PC-3 (cell line): Measurements from ENCODE around the gene ALG2. TPM values are rescaled to one million over a fixed set of nuclear protein-coding genes. Genes with fewer than 3 reads are reported as not detected.

Source experiments
- ATAC-seq: fragments of 200-7000 bp; cut with Tn5 transposase; 2 replicates; pipeline ENCODE4 v1.9.1; 2020; ENCODE audit warnings: mild to moderate bottlenecking, moderate library complexity
- BruUV-seq: library from RNA; stranded (reverse); fragments of 400-500 nt; replicated peaks from 2 replicates; lab custom pipeline; 2021; lab: Mats Ljungman, UMichigan
- CTCF ChIA-PET: fragments of 300-600 bp; sonication (Branson Sonifier 250); formaldehyde crosslinking; loops from one replicate; lab custom pipeline; 2022; ENCODE audit warnings: antibody characterized with exemption; lab: Charles Lee
- POLR2A ChIA-PET: fragments of 300-600 bp; sonication (Branson Sonifier 250); formaldehyde crosslinking; loops from one replicate; lab custom pipeline; 2022; ENCODE audit warnings: antibody characterized with exemption; ENCODE audit not compliant: unreplicated experiment; lab: Charles Lee
- DNase-seq: peaks from one replicate; pipeline ENCODE4 v3.0.0-alpha.2; 2015
- H2AFZ ChIP-seq: fragments of 300-600 bp; sonication (generic); 2 replicates; pipeline ENCODE4 v1.6.0; 2016; ENCODE audit warnings: antibody characterized with exemption, low read length
- H3F3A ChIP-seq: fragments of 300-600 bp; sonication (generic); one replicate; pipeline ENCODE4 v1.6.0; 2017; ENCODE audit warnings: antibody characterized with exemption, low read length, control low read depth, mild to moderate bottlenecking; ENCODE audit not compliant: unreplicated experiment
- H3K27ac ChIP-seq: fragments of 300-600 bp; sonication (generic); 2 replicates; pipeline ENCODE4 v1.5.1; 2016; ENCODE audit warnings: mild to moderate bottlenecking, low read length
- H3K27me3 ChIP-seq: fragments of 300-600 bp; sonication (generic); 2 replicates; pipeline ENCODE4 v1.6.1; 2016; ENCODE audit warnings: low read length, mixed read lengths
- H3K36me3 ChIP-seq: fragments of 300-600 bp; sonication (generic); 2 replicates; pipeline ENCODE4 v1.6.1; 2016; ENCODE audit warnings: low read depth, mixed run types, low read length, mixed read lengths
- H3K4me1 ChIP-seq: fragments of 300-600 bp; sonication (generic); 2 replicates; pipeline ENCODE4 v1.5.1; 2016; ENCODE audit warnings: low read length; ENCODE audit not compliant: insufficient read depth
- H3K4me2 ChIP-seq: fragments of 300-600 bp; sonication (generic); 2 replicates; pipeline ENCODE4 v1.6.0; 2016; ENCODE audit warnings: low read length
- H3K4me3 ChIP-seq: fragments of 300-600 bp; sonication (generic); 2 replicates; pipeline ENCODE4 v1.5.1; 2016; ENCODE audit warnings: mild to moderate bottlenecking, low read length, mixed read lengths
- H3K79me2 ChIP-seq: fragments of 300-600 bp; sonication (generic); 2 replicates; pipeline ENCODE4 v1.6.1; 2017; ENCODE audit warnings: low read length, mixed read lengths
- H3K9ac ChIP-seq: fragments of 300-600 bp; sonication (generic); 2 replicates; pipeline ENCODE4 v1.6.0; 2016; ENCODE audit warnings: mild to moderate bottlenecking, low read length
- H3K9me2 ChIP-seq: fragments of 300-600 bp; sonication (generic); replicated peaks from 2 replicates; pipeline ENCODE4 v1.6.1; 2016; ENCODE audit warnings: mixed run types, low read length, mixed read lengths
- H3K9me3 ChIP-seq: fragments of 300-600 bp; sonication (generic); 2 replicates; pipeline ENCODE4 v1.6.1; 2016; ENCODE audit warnings: low read length, mixed read lengths
- H4K20me1 ChIP-seq: fragments of 300-600 bp; sonication (generic); 2 replicates; pipeline ENCODE4 v1.6.1; 2016; ENCODE audit warnings: low read length, mixed read lengths
- CTCF ChIP-seq: fragments of 300-600 bp; sonication (generic); conservative IDR thresholded peaks from 2 replicates; pipeline ENCODE4 v1.5.1; 2017; ENCODE audit warnings: antibody characterized with exemption, low read depth, mild to moderate bottlenecking, low read length
- EZH2 ChIP-seq: fragments of 300-600 bp; sonication (generic); IDR thresholded peaks from one replicate; pipeline ENCODE4 v1.6.1; 2017; ENCODE audit warnings: antibody characterized with exemption, mild to moderate bottlenecking, low read length; ENCODE audit not compliant: unreplicated experiment
- EZH2phosphoT487 ChIP-seq: fragments of 300-600 bp; sonication (generic); IDR thresholded peaks from 2 replicates; pipeline ENCODE4 v1.6.1; 2018; ENCODE audit warnings: mild to moderate bottlenecking, antibody characterized with exemption, low read length, borderline replicate concordance
- intact Hi-C: fragments of 100-400 bp; cut with micrococcal nuclease; formaldehyde crosslinking; loops from 2 replicates; pipeline ENCODE4 v1.9.0; 2023
- total RNA-seq: library from RNA; depleted of rRNA; stranded (reverse); fragments of >200 nt; gene quantifications from 2 replicates; pipeline ENCODE4 v1.2.3, GENCODE V29; 2014

The ALG2 gene
- total RNA-seq, 1 experiment from 2014 or later: 33.2 TPM

GRCh38 chr9:99184110-99184474 lies 37.6 kb downstream of the ALG2 start:
- H3K79me2 ChIP-seq: no peaks in the 10 kb centered on the region
- ChIA-PET CTCF (no interaction called here), POLR2A (no interaction called here)
- no peaks in the 10 kb centered on the region for H3F3A ChIP-seq
- 0 out of 2 replicates have a peak, but pooled peaks cover 3% of the 10 kb centered on the region for H3K27me3 ChIP-seq
- no peak for DNase-seq
- no peaks in the 10 kb centered on the region for H3K9me2 ChIP-seq
- H3K9me3 ChIP-seq: no peaks in the 10 kb centered on the region
- TF ChIP-seq CTCF: no peak
- TF ChIP-seq EZH2: no peak
- no peak for TF ChIP-seq EZH2phosphoT487
- intact Hi-C loops: loop anchor here (1.0 kb wide), 1 partner anchor 82 kb away; no protein-coding TSS in a partner anchor
- no peak overlapping the region for H3K4me2 ChIP-seq
- H3K9ac ChIP-seq: no peak overlapping the region
- no peaks in the 10 kb centered on the region; the same call in 1 of the 2 replicates for H3K36me3 ChIP-seq
- H4K20me1 ChIP-seq: no peaks in the 10 kb centered on the region
- no TSS peak for BruUV-seq
- no peak for ATAC-seq
- H3K4me3 ChIP-seq: no peak overlapping the region
- H3K4me1 ChIP-seq: 0 out of 2 replicates have a peak, but pooled peaks cover 5% of the 10 kb centered on the region
- H2AFZ ChIP-seq: no peak overlapping the region
- no peak overlapping the region for H3K27ac ChIP-seq

GRCh38 chr9:99183616-99184015 lies 38.1 kb downstream of the ALG2 start:
- Histone ChIP-seq H3F3A (no peaks in the 10 kb centered on the region), H3K4me2 (no peak overlapping the region), H3K4me1 (0 out of 2 replicates have a peak, but pooled peaks cover 5% of the 10 kb centered on the region), H3K4me3 (no peak overlapping the region), H3K9ac (no peak overlapping the region), H3K9me2 (no peaks in the 10 kb centered on the region), H4K20me1 (no peaks in the 10 kb centered on the region), H3K27ac (no peak overlapping the region), H3K36me3 (no peaks in the 10 kb centered on the region; the same call in 1 of the 2 replicates), H3K9me3 (no peaks in the 10 kb centered on the region), H2AFZ (no peak overlapping the region), H3K79me2 (no peaks in the 10 kb centered on the region), H3K27me3 (0 out of 2 replicates have a peak, but pooled peaks cover 3% of the 10 kb centered on the region)
- ChIA-PET CTCF (no interaction called here), POLR2A (no interaction called here)
- no TSS peak for BruUV-seq
- no peak for ATAC-seq
- TF ChIP-seq EZH2 (no peak), EZH2phosphoT487 (no peak), CTCF (no peak)
- intact Hi-C loops: loop anchor here (1.0 kb wide), 1 partner anchor 83 kb away; no protein-coding TSS in a partner anchor
- no peak for DNase-seq

GRCh38 chr9:99182356-99182755 lies 39.4 kb downstream of the ALG2 start:
- no peak for ATAC-seq
- Histone ChIP-seq H3K4me3 (no peak overlapping the region), H3K27ac (no peak overlapping the region), H3K9ac (no peak overlapping the region), H3F3A (no peaks in the 10 kb centered on the region), H3K36me3 (no peaks in the 10 kb centered on the region; the same call in 1 of the 2 replicates), H3K4me2 (no peak overlapping the region), H3K79me2 (no peaks in the 10 kb centered on the region), H2AFZ (no peak overlapping the region), H3K4me1 (0 out of 2 replicates have a peak, but pooled peaks cover 5% of the 10 kb centered on the region), H4K20me1 (no peaks in the 10 kb centered on the region), H3K27me3 (no peaks in the 10 kb centered on the region), H3K9me3 (no peaks in the 10 kb centered on the region), H3K9me2 (no peaks in the 10 kb centered on the region)
- no TSS peak for BruUV-seq
- CTCF ChIA-PET: interaction anchor here (0.6 kb wide), 1 partner anchor 18 kb away, joined by 3 read pairs; no protein-coding TSS in a partner anchor
- POLR2A ChIA-PET: no interaction called here
- no peak for DNase-seq
- no peak for TF ChIP-seq CTCF
- TF ChIP-seq EZH2phosphoT487: no peak
- no peak for TF ChIP-seq EZH2
- intact Hi-C loops: no loop called here
